Neural cell (in vitro differentiated cells): ENCODE results near the gene GALNT8. TPM values are rescaled to one million over a fixed set of nuclear protein-coding genes. Genes with fewer than 3 reads are reported as not detected.

ENCODE experiments used
- H2AFZ ChIP-seq: fragments of 200-600, 300-800 bp; sonication (generic), shearing (Covaris generic); 2 replicates; pipeline ENCODE4 v1.6.0; 2014; ENCODE audit warnings: low read depth, mild to moderate bottlenecking, antibody characterized with exemption, low read length, moderate library complexity
- H3F3A ChIP-seq: fragments of 200-600 bp; shearing (Covaris generic); 2 replicates; pipeline ENCODE4 v1.6.1; 2016; ENCODE audit warnings: mild to moderate bottlenecking, moderate library complexity, mixed read lengths, antibody characterized with exemption, low read length; ENCODE audit not compliant: insufficient read depth, poor library complexity, severe bottlenecking
- H3K27ac ChIP-seq: fragments of 200-600, 300-800 bp; sonication (generic), shearing (Covaris generic); 2 replicates; pipeline ENCODE4 v1.5.1; 2014; ENCODE audit warnings: mild to moderate bottlenecking, low read length, moderate library complexity
- H3K27me3 ChIP-seq: fragments of 300-800, 200-600 bp; sonication (generic), shearing (Covaris generic); 2 replicates; pipeline ENCODE4 v1.6.0; 2014; ENCODE audit warnings: mild to moderate bottlenecking, low read depth, low read length, moderate library complexity; ENCODE audit not compliant: insufficient read depth
- H3K36me3 ChIP-seq: fragments of 300-800, 200-600 bp; sonication (generic), shearing (Covaris generic); 2 replicates; pipeline ENCODE4 v1.5.1; 2014; ENCODE audit warnings: mild to moderate bottlenecking, antibody characterized with exemption, low read length, moderate library complexity; ENCODE audit not compliant: insufficient read depth
- H3K4me2 ChIP-seq: fragments of 300-800, 200-600 bp; sonication (generic), shearing (Covaris generic); 2 replicates; pipeline ENCODE4 v1.6.0; 2014; ENCODE audit warnings: mild to moderate bottlenecking, low read length
- H3K4me3 ChIP-seq: fragments of 300-800, 200-600 bp; sonication (generic), shearing (Covaris generic); 2 replicates; pipeline ENCODE4 v1.5.1; 2014; ENCODE audit warnings: mild to moderate bottlenecking, low read length, moderate library complexity
- H3K79me2 ChIP-seq: fragments of 200-600 bp; shearing (Covaris generic); replicated peaks from 2 replicates; pipeline ENCODE4 v1.6.0; 2014; ENCODE audit warnings: mild to moderate bottlenecking, low read length, moderate library complexity; ENCODE audit not compliant: insufficient read depth
- H3K9ac ChIP-seq: fragments of 300-800, 200-600 bp; sonication (generic), shearing (Covaris generic); 2 replicates; pipeline ENCODE4 v1.6.1; 2016; ENCODE audit warnings: mild to moderate bottlenecking, low read length, mixed read lengths
- H3K9me2 ChIP-seq: fragments of 200-600 bp; shearing (Covaris generic); 2 replicates; pipeline ENCODE4 v1.6.1; 2016; ENCODE audit warnings: mild to moderate bottlenecking, low read length, mixed read lengths; ENCODE audit not compliant: insufficient read depth
- H3K9me3 ChIP-seq: fragments of 200-600, 300-800 bp; sonication (generic), shearing (Covaris generic); 2 replicates; pipeline ENCODE4 v1.6.1; 2016; ENCODE audit warnings: mild to moderate bottlenecking, mixed run types, low read length, moderate library complexity, mixed read lengths
- H4K20me1 ChIP-seq: fragments of 200-600 bp; shearing (Covaris generic); 2 replicates; pipeline ENCODE4 v1.6.1; 2016; ENCODE audit warnings: mild to moderate bottlenecking, mixed run types; ENCODE audit not compliant: insufficient read depth
- EP300 ChIP-seq: fragments of 450-650 bp; conservative IDR thresholded peaks from 2 replicates; pipeline ENCODE4 v1.6.1; 2014; ENCODE audit warnings: antibody characterized with exemption, mild to moderate bottlenecking, moderate library complexity; ENCODE audit not compliant: poor library complexity, severe bottlenecking
- EZH2 ChIP-seq: fragments of 200-600, 300-800 bp; shearing (Covaris generic), sonication (generic); IDR thresholded peaks from 2 replicates; pipeline ENCODE4 v1.6.1; 2014; ENCODE audit warnings: antibody characterized with exemption, low read length, borderline replicate concordance, mild to moderate bottlenecking; ENCODE audit not compliant: insufficient read depth, poor library complexity, severe bottlenecking
- MXI1 ChIP-seq: fragments of 450-650 bp; conservative IDR thresholded peaks from 2 replicates; pipeline ENCODE4 v1.6.1; 2014; ENCODE audit warnings: antibody characterized with exemption, mild to moderate bottlenecking; ENCODE audit not compliant: poor library complexity, severe bottlenecking
- POLR2AphosphoS5 ChIP-seq: IDR thresholded peaks from 2 replicates; pipeline ENCODE4 v1.6.1; 2012
- RAD21 ChIP-seq: fragments of 450-650 bp; conservative IDR thresholded peaks from 2 replicates; pipeline ENCODE4 v1.6.1; 2014; ENCODE audit warnings: antibody characterized with exemption, mild to moderate bottlenecking, moderate library complexity
- SMC3 ChIP-seq: fragments of 450-650 bp; conservative IDR thresholded peaks from 2 replicates; pipeline ENCODE4 v1.6.1; 2014; ENCODE audit warnings: antibody characterized with exemption, mild to moderate bottlenecking, moderate library complexity; ENCODE audit not compliant: poor library complexity
- TAF1 ChIP-seq: IDR thresholded peaks from 2 replicates; pipeline ENCODE4 v1.6.1; 2012; ENCODE audit warnings: low read depth
- polyA plus RNA-seq: library from polyadenylated mRNA; depleted of rRNA; stranded (reverse); fragments of >200 nt; gene quantifications from 2 replicates; pipeline ENCODE4 v1.2.3, GENCODE V29; 2014
- TF ChIP-seq, protein P1 (sequence below): IDR thresholded peaks from 2 replicates; pipeline ENCODE4 v1.6.1; 2012; ENCODE audit warnings: borderline replicate concordance
- TF ChIP-seq, protein P2 (sequence below): fragments of 450-650 bp; IDR thresholded peaks from 2 replicates; pipeline ENCODE4 v1.5.1; 2014; ENCODE audit warnings: antibody characterized with exemption, mild to moderate bottlenecking, moderate library complexity; ENCODE audit not compliant: poor library complexity, severe bottlenecking

GALNT8 gene
- polyA plus RNA-seq, 1 donor from 2014 or later: 25.8 TPM

DNA sequence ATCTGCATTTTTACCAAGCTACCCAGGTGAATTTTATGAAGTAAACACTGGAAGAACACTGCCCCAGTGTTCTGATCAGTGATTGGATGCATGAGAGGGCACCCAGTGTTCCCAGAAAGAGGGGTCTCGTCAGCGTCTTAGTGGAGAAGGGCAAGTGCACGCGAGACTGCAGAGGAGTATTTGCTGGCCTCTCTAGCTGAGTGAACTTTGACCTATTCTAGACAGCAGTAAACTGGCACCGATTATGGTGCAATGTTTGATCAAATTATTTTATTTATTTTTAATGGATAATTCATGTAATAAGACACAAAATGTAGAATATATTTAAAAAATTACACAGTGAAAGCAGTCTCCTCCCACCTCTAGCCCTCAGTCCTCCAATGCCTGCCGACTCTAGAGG lies 5.3 kb upstream of the GALNT8 start:
- H3F3A ChIP-seq: no peaks in the 10 kb centered on the region
- TF ChIP-seq EP300 (no peak), MXI1 (no peak), EZH2 (no peak), POLR2AphosphoS5 (no peak), SMC3 (no peak), TAF1 (no peak), RAD21 (no peak)
- TF ChIP-seq, protein P1, sequence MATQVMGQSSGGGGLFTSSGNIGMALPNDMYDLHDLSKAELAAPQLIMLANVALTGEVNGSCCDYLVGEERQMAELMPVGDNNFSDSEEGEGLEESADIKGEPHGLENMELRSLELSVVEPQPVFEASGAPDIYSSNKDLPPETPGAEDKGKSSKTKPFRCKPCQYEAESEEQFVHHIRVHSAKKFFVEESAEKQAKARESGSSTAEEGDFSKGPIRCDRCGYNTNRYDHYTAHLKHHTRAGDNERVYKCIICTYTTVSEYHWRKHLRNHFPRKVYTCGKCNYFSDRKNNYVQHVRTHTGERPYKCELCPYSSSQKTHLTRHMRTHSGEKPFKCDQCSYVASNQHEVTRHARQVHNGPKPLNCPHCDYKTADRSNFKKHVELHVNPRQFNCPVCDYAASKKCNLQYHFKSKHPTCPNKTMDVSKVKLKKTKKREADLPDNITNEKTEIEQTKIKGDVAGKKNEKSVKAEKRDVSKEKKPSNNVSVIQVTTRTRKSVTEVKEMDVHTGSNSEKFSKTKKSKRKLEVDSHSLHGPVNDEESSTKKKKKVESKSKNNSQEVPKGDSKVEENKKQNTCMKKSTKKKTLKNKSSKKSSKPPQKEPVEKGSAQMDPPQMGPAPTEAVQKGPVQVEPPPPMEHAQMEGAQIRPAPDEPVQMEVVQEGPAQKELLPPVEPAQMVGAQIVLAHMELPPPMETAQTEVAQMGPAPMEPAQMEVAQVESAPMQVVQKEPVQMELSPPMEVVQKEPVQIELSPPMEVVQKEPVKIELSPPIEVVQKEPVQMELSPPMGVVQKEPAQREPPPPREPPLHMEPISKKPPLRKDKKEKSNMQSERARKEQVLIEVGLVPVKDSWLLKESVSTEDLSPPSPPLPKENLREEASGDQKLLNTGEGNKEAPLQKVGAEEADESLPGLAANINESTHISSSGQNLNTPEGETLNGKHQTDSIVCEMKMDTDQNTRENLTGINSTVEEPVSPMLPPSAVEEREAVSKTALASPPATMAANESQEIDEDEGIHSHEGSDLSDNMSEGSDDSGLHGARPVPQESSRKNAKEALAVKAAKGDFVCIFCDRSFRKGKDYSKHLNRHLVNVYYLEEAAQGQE: no peak
- TF ChIP-seq, protein P2, sequence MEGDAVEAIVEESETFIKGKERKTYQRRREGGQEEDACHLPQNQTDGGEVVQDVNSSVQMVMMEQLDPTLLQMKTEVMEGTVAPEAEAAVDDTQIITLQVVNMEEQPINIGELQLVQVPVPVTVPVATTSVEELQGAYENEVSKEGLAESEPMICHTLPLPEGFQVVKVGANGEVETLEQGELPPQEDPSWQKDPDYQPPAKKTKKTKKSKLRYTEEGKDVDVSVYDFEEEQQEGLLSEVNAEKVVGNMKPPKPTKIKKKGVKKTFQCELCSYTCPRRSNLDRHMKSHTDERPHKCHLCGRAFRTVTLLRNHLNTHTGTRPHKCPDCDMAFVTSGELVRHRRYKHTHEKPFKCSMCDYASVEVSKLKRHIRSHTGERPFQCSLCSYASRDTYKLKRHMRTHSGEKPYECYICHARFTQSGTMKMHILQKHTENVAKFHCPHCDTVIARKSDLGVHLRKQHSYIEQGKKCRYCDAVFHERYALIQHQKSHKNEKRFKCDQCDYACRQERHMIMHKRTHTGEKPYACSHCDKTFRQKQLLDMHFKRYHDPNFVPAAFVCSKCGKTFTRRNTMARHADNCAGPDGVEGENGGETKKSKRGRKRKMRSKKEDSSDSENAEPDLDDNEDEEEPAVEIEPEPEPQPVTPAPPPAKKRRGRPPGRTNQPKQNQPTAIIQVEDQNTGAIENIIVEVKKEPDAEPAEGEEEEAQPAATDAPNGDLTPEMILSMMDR: no peak
- no peak overlapping the region for H3K9ac ChIP-seq

DNA sequence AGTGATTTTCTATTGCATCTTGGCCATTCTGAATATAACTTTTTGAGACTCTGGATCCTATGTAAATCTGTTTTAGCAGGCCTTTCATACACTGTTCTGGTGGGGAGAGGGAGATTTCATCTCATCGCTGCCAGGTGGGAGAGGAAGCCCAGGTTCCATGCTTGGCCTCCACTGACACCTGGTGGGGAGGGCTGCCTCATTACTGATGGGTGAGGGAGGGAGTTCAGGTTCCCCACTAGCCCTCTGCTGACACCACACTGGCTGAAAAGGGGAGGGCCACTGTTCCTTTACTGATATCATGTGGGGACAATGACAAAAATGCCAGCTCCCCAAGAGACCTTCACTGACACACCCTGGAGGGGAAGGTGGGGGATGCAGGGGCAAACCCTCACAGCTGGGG lies 2.4 kb upstream of the GALNT8 start:
- H3K79me2 ChIP-seq: no peaks in the 10 kb centered on the region
- H3K36me3 ChIP-seq: no peaks in the 10 kb centered on the region
- no peaks in the 10 kb centered on the region for H3K27me3 ChIP-seq
- H2AFZ ChIP-seq: no peak overlapping the region
- H3K4me2 ChIP-seq: no peak overlapping the region
- H4K20me1 ChIP-seq: no peaks in the 10 kb centered on the region
- H3K4me3 ChIP-seq: no peak overlapping the region
- no peaks in the 10 kb centered on the region for H3K9me2 ChIP-seq
- no peaks in the 10 kb centered on the region for H3K9me3 ChIP-seq
- H3F3A ChIP-seq: no peaks in the 10 kb centered on the region
- no peak overlapping the region for H3K9ac ChIP-seq
- H3K27ac ChIP-seq: no peak overlapping the region
- TF ChIP-seq TAF1 (no peak), EP300 (no peak), POLR2AphosphoS5 (no peak), MXI1 (no peak), EZH2 (no peak), RAD21 (no peak), SMC3 (no peak)
- TF ChIP-seq, protein P2: no peak
- TF ChIP-seq, protein P1: no peak

More for the DNA sequence above, 5.3 kb upstream of the GALNT8 start:
- H3K9me3 ChIP-seq: no peaks in the 10 kb centered on the region
- no peak overlapping the region for H3K4me2 ChIP-seq
- H4K20me1 ChIP-seq: no peaks in the 10 kb centered on the region
- H3K79me2 ChIP-seq: no peaks in the 10 kb centered on the region
- H3K27me3 ChIP-seq: no peaks in the 10 kb centered on the region
- no peaks in the 10 kb centered on the region for H3K36me3 ChIP-seq
- no peak overlapping the region for H3K27ac ChIP-seq
- H2AFZ ChIP-seq: no peak overlapping the region
- no peak overlapping the region for H3K4me3 ChIP-seq
- H3K9me2 ChIP-seq: no peaks in the 10 kb centered on the region
